C4-2B (cell line): ENCODE data around the gene PFKFB4.

Experiments used
- H3K27ac ChIP-seq: fragments of 450-650 bp; 2 replicates; pipeline ENCODE4 v1.5.1; 2017
- ZFX ChIP-seq: fragments of 450-650 bp; IDR thresholded peaks from 2 replicates; pipeline ENCODE4 v1.6.1; 2017
- TF ChIP-seq, protein P1 (sequence below): fragments of 450-650 bp; conservative IDR thresholded peaks from 2 replicates; pipeline ENCODE4 v1.5.1; 2017; ENCODE audit warnings: mild to moderate bottlenecking

Gene PFKFB4

DNA sequence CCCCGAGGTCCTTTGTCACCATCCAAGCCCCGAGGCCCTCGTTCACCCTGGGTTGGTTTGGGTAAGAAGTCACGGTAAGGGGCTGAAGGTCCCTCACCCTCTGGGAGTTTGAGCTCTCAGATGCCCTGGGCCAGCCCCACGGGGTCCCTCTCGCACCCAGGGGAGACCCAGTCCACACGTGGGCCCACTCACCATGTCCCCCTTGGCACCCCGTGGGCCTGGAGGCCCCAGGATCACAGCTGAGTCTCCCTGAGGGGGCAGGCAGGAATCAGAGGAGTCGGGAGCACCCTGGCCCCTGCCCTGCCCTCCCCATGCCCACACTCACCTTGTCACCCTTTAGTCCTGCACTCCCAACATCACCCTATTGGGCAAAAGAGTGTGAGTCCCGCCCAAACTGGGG is 12.8 kb upstream of the PFKFB4 start:
- TF ChIP-seq ZFX, result no peak
- TF ChIP-seq, protein P1, sequence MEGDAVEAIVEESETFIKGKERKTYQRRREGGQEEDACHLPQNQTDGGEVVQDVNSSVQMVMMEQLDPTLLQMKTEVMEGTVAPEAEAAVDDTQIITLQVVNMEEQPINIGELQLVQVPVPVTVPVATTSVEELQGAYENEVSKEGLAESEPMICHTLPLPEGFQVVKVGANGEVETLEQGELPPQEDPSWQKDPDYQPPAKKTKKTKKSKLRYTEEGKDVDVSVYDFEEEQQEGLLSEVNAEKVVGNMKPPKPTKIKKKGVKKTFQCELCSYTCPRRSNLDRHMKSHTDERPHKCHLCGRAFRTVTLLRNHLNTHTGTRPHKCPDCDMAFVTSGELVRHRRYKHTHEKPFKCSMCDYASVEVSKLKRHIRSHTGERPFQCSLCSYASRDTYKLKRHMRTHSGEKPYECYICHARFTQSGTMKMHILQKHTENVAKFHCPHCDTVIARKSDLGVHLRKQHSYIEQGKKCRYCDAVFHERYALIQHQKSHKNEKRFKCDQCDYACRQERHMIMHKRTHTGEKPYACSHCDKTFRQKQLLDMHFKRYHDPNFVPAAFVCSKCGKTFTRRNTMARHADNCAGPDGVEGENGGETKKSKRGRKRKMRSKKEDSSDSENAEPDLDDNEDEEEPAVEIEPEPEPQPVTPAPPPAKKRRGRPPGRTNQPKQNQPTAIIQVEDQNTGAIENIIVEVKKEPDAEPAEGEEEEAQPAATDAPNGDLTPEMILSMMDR, result no peak
- no peak overlapping the region for H3K27ac ChIP-seq

DNA sequence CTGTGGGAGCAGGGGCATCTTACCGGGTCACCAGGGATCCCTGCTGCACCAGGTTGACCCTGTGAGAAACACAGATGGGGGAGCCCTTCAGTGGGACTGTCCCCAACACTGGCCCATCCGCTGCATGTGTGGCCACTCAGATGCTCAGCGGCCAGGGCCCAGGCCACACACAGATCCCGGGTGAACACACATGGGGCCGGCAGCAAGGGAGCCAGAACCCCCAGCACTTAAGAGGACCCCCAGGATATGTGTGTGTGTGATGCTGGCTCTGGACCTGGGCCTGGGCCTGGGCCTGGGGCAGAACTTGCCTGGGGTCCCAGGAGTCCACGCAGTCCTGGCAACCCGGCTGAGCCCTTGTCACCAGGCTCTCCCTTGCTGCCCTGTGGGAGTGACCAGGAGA is 11.9 kb upstream of the PFKFB4 start:
- H3K27ac ChIP-seq, result no peak overlapping the region
- TF ChIP-seq, protein P1, result no peak
- no peak for TF ChIP-seq ZFX

GRCh38 chr3:48567500-48567899 is 10.9 kb upstream of the PFKFB4 start:
- TF ChIP-seq ZFX, result no peak
- TF ChIP-seq, protein P1, result no peak

DNA sequence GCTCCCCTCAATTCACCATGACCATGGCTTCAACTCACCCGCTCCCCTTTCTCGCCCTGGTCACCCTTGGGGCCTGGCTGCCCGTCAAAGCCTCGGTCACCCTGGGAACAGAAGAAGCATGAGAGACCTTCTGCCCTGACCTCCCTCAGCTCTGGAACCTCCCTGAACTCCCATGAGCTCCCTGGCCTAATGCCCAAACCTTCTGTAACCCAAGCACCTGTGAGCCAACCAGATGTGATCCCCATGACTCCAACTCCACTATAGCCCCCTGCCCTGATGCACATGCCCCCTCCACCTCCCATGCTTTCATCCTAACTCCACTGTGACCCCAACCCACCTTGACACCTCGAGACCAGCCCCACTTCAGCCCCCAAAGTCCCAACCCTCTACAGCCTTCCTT is 10.5 kb upstream of the PFKFB4 start:
- no peak for TF ChIP-seq ZFX
- TF ChIP-seq, protein P1, result no peak
- H3K27ac ChIP-seq, result no peak overlapping the region

More at GRCh38 chr3:48567500-48567899, 10.9 kb upstream of the PFKFB4 start:
- no peak overlapping the region for H3K27ac ChIP-seq

DNA sequence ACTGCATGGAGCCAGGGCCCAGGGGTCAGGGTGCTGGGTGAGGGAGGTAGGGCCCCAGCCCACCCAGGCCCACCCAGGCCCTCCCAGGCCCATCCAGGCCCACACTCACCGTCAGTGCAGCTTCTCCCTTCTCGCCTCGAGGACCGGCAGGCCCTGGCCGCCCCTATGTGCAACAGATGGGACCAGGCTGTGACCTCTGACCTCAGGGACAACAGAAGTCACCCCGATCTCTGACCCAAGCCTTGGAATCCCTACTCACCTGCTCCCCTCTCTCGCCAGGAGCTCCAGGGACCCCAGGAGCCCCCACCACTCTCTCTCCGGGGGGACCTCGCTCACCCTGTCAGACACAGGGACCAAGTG is 9.8 kb upstream of the PFKFB4 start:
- no peak for TF ChIP-seq ZFX
- TF ChIP-seq, protein P1, result no peak
- H3K27ac ChIP-seq, result no peak overlapping the region

- no peak for TF ChIP-seq ZFX
- TF ChIP-seq, protein P1, result no peak
- no peak overlapping the region for H3K27ac ChIP-seq
Measured at GRCh38 chr3:48565591-48566400, 9.2 kb upstream of the PFKFB4 start.

DNA sequence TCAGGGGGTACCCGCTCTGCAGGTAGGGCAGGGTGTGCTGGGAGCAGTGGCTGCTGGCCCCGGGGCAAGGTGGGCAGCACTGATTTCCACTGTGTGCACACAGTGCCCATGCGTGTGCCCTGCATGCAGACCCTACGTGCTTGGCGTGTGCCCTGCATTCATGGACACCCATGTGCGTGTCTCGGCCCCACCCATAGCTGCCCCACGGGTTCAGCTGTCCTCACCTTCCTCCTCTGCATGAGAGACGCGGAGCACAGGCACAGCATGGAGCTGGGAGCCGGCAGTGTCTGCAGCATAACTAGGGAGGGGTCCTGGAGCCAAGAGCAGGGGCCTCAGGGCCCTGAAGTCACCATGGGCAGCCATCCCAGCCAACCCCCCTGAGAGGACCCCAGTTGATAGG is 8.6 kb upstream of the PFKFB4 start:
- no peak overlapping the region for H3K27ac ChIP-seq
- TF ChIP-seq ZFX, result no peak
- TF ChIP-seq, protein P1, result no peak
